Measurements from ENCODE around the gene CGNL1.

Gene CGNL1

GRCh38 chr15:57518779-57519405, 142.6 kb downstream of the CGNL1 start:
- in situ Hi-C loops (cut with MboI; ENCODE audit: low sequenced_read_pairs), result no loop called here

- in situ Hi-C loops (cut with MboI; ENCODE audit: low sequenced_read_pairs), result loop anchor here (5.0 kb wide), 1 partner anchor 178 kb away; no protein-coding TSS in a partner anchor
Measured at GRCh38 chr15:57519806-57520205, 143.5 kb downstream of the CGNL1 start.

- in situ Hi-C loops (cut with MboI; ENCODE audit: low sequenced_read_pairs), result loop anchor here (5.0 kb wide), 1 partner anchor 179 kb away; no protein-coding TSS in a partner anchor
Measured at GRCh38 chr15:57521503-57521902, 145.2 kb downstream of the CGNL1 start.

- in situ Hi-C loops (cut with MboI; ENCODE audit: low sequenced_read_pairs), result loop anchor here (5.0 kb wide), 1 partner anchor 180 kb away; no protein-coding TSS in a partner anchor
Measured at GRCh38 chr15:57522148-57522547, 145.8 kb downstream of the CGNL1 start.

- in situ Hi-C loops (cut with MboI; ENCODE audit: low sequenced_read_pairs), result loop anchor here (25.0 kb wide), 1 partner anchor 388 kb away; no protein-coding TSS in a partner anchor
Measured at GRCh38 chr15:57525581-57525980, 149.3 kb downstream of the CGNL1 start.

GRCh38 chr15:57526076-57526475, 149.8 kb downstream of the CGNL1 start:
- in situ Hi-C loops (cut with MboI; ENCODE audit: low sequenced_read_pairs), result loop anchor here (25.0 kb wide), 1 partner anchor 389 kb away; no protein-coding TSS in a partner anchor

GRCh38 chr15:57526615-57527014, 150.3 kb downstream of the CGNL1 start:
- in situ Hi-C loops (cut with MboI; ENCODE audit: low sequenced_read_pairs), result loop anchor here (25.0 kb wide), 1 partner anchor 389 kb away; no protein-coding TSS in a partner anchor

- in situ Hi-C loops (cut with MboI; ENCODE audit: low sequenced_read_pairs), result loop anchor here (25.0 kb wide), 1 partner anchor 390 kb away; no protein-coding TSS in a partner anchor
Measured at GRCh38 chr15:57527382-57528091, 151.2 kb downstream of the CGNL1 start.

- in situ Hi-C loops (cut with MboI; ENCODE audit: low sequenced_read_pairs), result loop anchor here (25.0 kb wide), 1 partner anchor 392 kb away; no protein-coding TSS in a partner anchor
Measured at GRCh38 chr15:57528940-57529565, 152.7 kb downstream of the CGNL1 start.

- in situ Hi-C loops (cut with MboI; ENCODE audit: low sequenced_read_pairs), result loop anchor here (25.0 kb wide), 1 partner anchor 392 kb away; no protein-coding TSS in a partner anchor
Measured at GRCh38 chr15:57529748-57530147, 153.4 kb downstream of the CGNL1 start.

GRCh38 chr15:57532731-57533447, 156.6 kb downstream of the CGNL1 start:
- in situ Hi-C loops (cut with MboI; ENCODE audit: low sequenced_read_pairs), result loop anchor here (25.0 kb wide), 1 partner anchor 396 kb away; no protein-coding TSS in a partner anchor

- in situ Hi-C loops (cut with MboI; ENCODE audit: low sequenced_read_pairs), result loop anchor here (25.0 kb wide), 1 partner anchor 396 kb away; no protein-coding TSS in a partner anchor
Measured at GRCh38 chr15:57533448-57533799, 157.1 kb downstream of the CGNL1 start.

- in situ Hi-C loops (cut with MboI; ENCODE audit: low sequenced_read_pairs), result loop anchor here (25.0 kb wide), 1 partner anchor 397 kb away; no protein-coding TSS in a partner anchor
Measured at GRCh38 chr15:57534281-57534680, 158.0 kb downstream of the CGNL1 start.

GRCh38 chr15:57537072-57537471, 160.8 kb downstream of the CGNL1 start:
- in situ Hi-C loops (cut with MboI; ENCODE audit: low sequenced_read_pairs), result loop anchor here (25.0 kb wide), 1 partner anchor 400 kb away; no protein-coding TSS in a partner anchor

GRCh38 chr15:57537488-57538264, 161.4 kb downstream of the CGNL1 start:
- in situ Hi-C loops (cut with MboI; ENCODE audit: low sequenced_read_pairs), result loop anchor here (25.0 kb wide), 1 partner anchor 400 kb away; no protein-coding TSS in a partner anchor

GRCh38 chr15:57538265-57538529, 161.9 kb downstream of the CGNL1 start:
- in situ Hi-C loops (cut with MboI; ENCODE audit: low sequenced_read_pairs), result loop anchor here (25.0 kb wide), 1 partner anchor 401 kb away; no protein-coding TSS in a partner anchor

- in situ Hi-C loops (cut with MboI; ENCODE audit: low sequenced_read_pairs), result loop anchor here (25.0 kb wide), 1 partner anchor 402 kb away; no protein-coding TSS in a partner anchor
Measured at GRCh38 chr15:57538821-57539220, 162.5 kb downstream of the CGNL1 start.

GRCh38 chr15:57540211-57540610, 163.9 kb downstream of the CGNL1 start:
- in situ Hi-C loops (cut with MboI; ENCODE audit: low sequenced_read_pairs), result loop anchor here (25.0 kb wide), 1 partner anchor 403 kb away; no protein-coding TSS in a partner anchor

- in situ Hi-C loops (cut with MboI; ENCODE audit: low sequenced_read_pairs), result loop anchor here (25.0 kb wide), 1 partner anchor 403 kb away; no protein-coding TSS in a partner anchor
Measured at GRCh38 chr15:57540736-57541135, 164.4 kb downstream of the CGNL1 start.
